RWPE2 (cell line): ENCODE results near the gene FRAS1.
"Not testable (repeated sequence)": the region's sequence is repeated elsewhere in the genome, so short reads cannot be mapped to it uniquely, and the experiment has no call there.

Experiments used
- ATAC-seq: fragments of 200-7000 bp; cut with Tn5 transposase; 3 replicates; pipeline ENCODE4 v1.9.1; 2021; ENCODE audit warnings: low read depth
- DNase-seq: peaks from one replicate; pipeline ENCODE4 v3.0.0-alpha.2; 2020; ENCODE audit warnings: low spot score
- H3K27ac ChIP-seq: fragments of 450-650 bp; 2 replicates; pipeline ENCODE4 v1.5.1; 2017; ENCODE audit warnings: mild to moderate bottlenecking; ENCODE audit not compliant: poor library complexity, severe bottlenecking
- H3K27me3 ChIP-seq: fragments of 250-450 bp; sonication (Bioruptor Pico); 2 replicates; pipeline ENCODE4 v1.5.1; 2021; ENCODE audit warnings: mild to moderate bottlenecking, moderate library complexity; ENCODE audit not compliant: insufficient read depth, poor library complexity, severe bottlenecking
- H3K36me3 ChIP-seq: fragments of 250-450 bp; sonication (Bioruptor Pico); 2 replicates; pipeline ENCODE4 v1.5.1; 2020; ENCODE audit warnings: low read depth, mild to moderate bottlenecking, moderate library complexity
- H3K4me1 ChIP-seq: fragments of 250-450 bp; sonication (Bioruptor Pico); 2 replicates; pipeline ENCODE4 v1.5.1; 2021; ENCODE audit warnings: mild to moderate bottlenecking, moderate library complexity; ENCODE audit not compliant: insufficient read depth, poor library complexity, severe bottlenecking
- H3K4me3 ChIP-seq: fragments of 250-450 bp; sonication (Bioruptor Pico); 2 replicates; pipeline ENCODE4 v1.5.1; 2021; ENCODE audit warnings: mild to moderate bottlenecking, moderate library complexity; ENCODE audit not compliant: severe bottlenecking
- H3K9me3 ChIP-seq: fragments of 250-450 bp; sonication (Bioruptor Pico); 2 replicates; pipeline ENCODE4 v1.5.1; 2021; ENCODE audit warnings: mild to moderate bottlenecking, moderate library complexity; ENCODE audit not compliant: severe bottlenecking
- CTCF ChIP-seq: fragments of 450-650 bp; IDR thresholded peaks from one replicate; pipeline ENCODE4 v1.5.1; 2017; ENCODE audit warnings: mild to moderate bottlenecking, moderate library complexity; ENCODE audit not compliant: poor library complexity, severe bottlenecking

The FRAS1 gene

GRCh38 chr4:78464265-78464664 lies 407.1 kb downstream of the FRAS1 start:
- Histone ChIP-seq H3K27me3 (no peaks in the 10 kb centered on the region), H3K36me3 (no peaks in the 10 kb centered on the region), H3K27ac (no peak overlapping the region), H3K9me3 (no peaks in the 10 kb centered on the region), H3K4me3 (no peak overlapping the region), H3K4me1 (no peaks in the 10 kb centered on the region)
- ATAC-seq: peak; percentile 52; the same call in 2 of the 3 replicates
- no peak for DNase-seq
- no peak for TF ChIP-seq CTCF

- ATAC-seq, H3K36me3 ChIP-seq, H3K27me3 ChIP-seq, H3K9me3 ChIP-seq, H3K27ac ChIP-seq, H3K4me1 ChIP-seq, DNase-seq, H3K4me3 ChIP-seq: not testable (repeated sequence)
These were observed 410.1 kb downstream of the FRAS1 start for GRCh38 chr4:78467223-78467622.

- H3K4me3 ChIP-seq: no peak overlapping the region
- H3K9me3 ChIP-seq: no peaks in the 10 kb centered on the region
- ATAC-seq (no peak), DNase-seq (no peak)
- H3K4me1 ChIP-seq: no peaks in the 10 kb centered on the region
- TF ChIP-seq CTCF: no peak
- H3K36me3 ChIP-seq: no peaks in the 10 kb centered on the region
- H3K27me3 ChIP-seq: no peaks in the 10 kb centered on the region
- no peak overlapping the region for H3K27ac ChIP-seq
These were observed 411.1 kb downstream of the FRAS1 start for GRCh38 chr4:78468272-78468671.

- Histone ChIP-seq H3K4me1 (peaks cover 4% of the 10 kb centered on the region), H3K36me3 (no peaks in the 10 kb centered on the region), H3K4me3 (no peak overlapping the region), H3K27me3 (no peaks in the 10 kb centered on the region), H3K9me3 (no peaks in the 10 kb centered on the region), H3K27ac (no peak overlapping the region)
- no peak for TF ChIP-seq CTCF
- no peak for ATAC-seq
- DNase-seq: no peak
These were observed 419.1 kb downstream of the FRAS1 start for GRCh38 chr4:78476108-78476704.

GRCh38 chr4:78477276-78477675 lies 420.2 kb downstream of the FRAS1 start:
- no peak for TF ChIP-seq CTCF
- Histone ChIP-seq H3K9me3 (no peaks in the 10 kb centered on the region), H3K4me1 (peaks cover 7% of the 10 kb centered on the region), H3K4me3 (no peak overlapping the region), H3K27me3 (no peaks in the 10 kb centered on the region), H3K36me3 (no peaks in the 10 kb centered on the region), H3K27ac (no peak overlapping the region)
- ATAC-seq (peak; percentile 27; the same call in 1 of the 3 replicates), DNase-seq (no peak)
